ENCODE data around the gene HIPK4. TPM values are rescaled to one million over a fixed set of nuclear protein-coding genes. Genes with fewer than 3 reads are reported as not detected.

The HIPK4 gene
- total and polyA plus RNA-seq, 2 of the 8 experiments (the other 6 are each of a cell fraction or from before 2014, with no cell fraction given) = 0.15 to 0.57 TPM

- Histone ChIP-seq H3K4me2 (ENCODE audit: insufficient read depth in 1 of 2, low read depth in 2 of 2, low read length in 2 of 2) (peak overlapping the region in 1 of 2 experiments; percentile 54; a peak in 1 of 4 replicates), H2AFZ (ENCODE audit: low read length) (no peak overlapping the region), H3K27me3 (replicated peaks in 1 of 4; ENCODE audit: control insufficient read depth in 3 of 4, extremely low read depth in 1 of 4, insufficient read depth in 3 of 4, low read length in 3 of 4) (no peaks in the 10 kb centered on the region; a peak in 1 of 7 replicates), H2BK20ac (ENCODE audit: low read length) (no peak overlapping the region), H2BK120ac (replicated peaks; ENCODE audit: low read depth, low read length) (no peak overlapping the region), H3K79me1 (ENCODE audit: low read depth, low read length) (no peaks in the 10 kb centered on the region; the same call in 1 of the 2 replicates), H3K56ac (replicated peaks; ENCODE audit: insufficient read length, low read depth, low read length) (no peak overlapping the region), H3K14ac (ENCODE audit: insufficient read length) (no peak overlapping the region), H4K91ac (replicated peaks; ENCODE audit: insufficient read length, low read length) (no peak overlapping the region), H4K20me1 (replicated peaks in 1 of 2; ENCODE audit: control insufficient read depth in 1 of 2, insufficient read depth in 2 of 2, low read length in 2 of 2) (no peaks in the 10 kb centered on the region), H3K36me3 (ENCODE audit: control insufficient read depth in 2 of 4, insufficient read depth in 4 of 4, low read length in 3 of 4) (peaks cover 0 to 2% (median 0%) of the 10 kb centered on the region in 4 experiments; a peak in 2 of 8 replicates), H3K23me2 (ENCODE audit: low read depth, low read length) (peaks cover 12% of the 10 kb centered on the region), H3K27ac (ENCODE audit: low read depth, low read length) (no peak overlapping the region), H2BK12ac (ENCODE audit: low read depth, low read length) (no peak overlapping the region), H4K8ac (ENCODE audit: extremely low read depth, insufficient read depth, low read length) (no peak overlapping the region), H3K79me2 (ENCODE audit: control insufficient read depth in 1 of 2, insufficient read depth in 2 of 2, low read length in 2 of 2) (no peaks in the 10 kb centered on the region), H2BK5ac (ENCODE audit: low read depth, low read length) (no peak overlapping the region), H2AK5ac (ENCODE audit: low read depth, low read length) (peak overlapping the region; percentile 86; the same call in 1 of the 2 replicates), H3K23ac (ENCODE audit: insufficient read length) (no peak overlapping the region), H3K4me1 (replicated peaks in 1 of 4; ENCODE audit: control insufficient read depth in 3 of 4, insufficient read depth in 4 of 4, low read length in 3 of 4) (peaks cover 4 to 9% (median 5%) of the 10 kb centered on the region in 4 experiments; a peak in 5 of 7 replicates), H3K9me3 (ENCODE audit: insufficient read depth in 2 of 2, low read depth in 1 of 2, low read length in 1 of 2) (no peaks in the 10 kb centered on the region), H3K18ac (ENCODE audit: extremely low read depth, low read length) (no peak overlapping the region; the same call in 1 of the 2 replicates), H3K9ac (replicated peaks in 1 of 4; ENCODE audit: extremely low read depth in 1 of 4, low read depth in 3 of 4, low read length in 3 of 4) (no peak overlapping the region), H4K5ac (ENCODE audit: insufficient read length, low read depth, low read length) (no peak overlapping the region), H3K4ac (replicated peaks; ENCODE audit: insufficient read length, low read depth, low read length) (no peak overlapping the region), H2BK15ac (ENCODE audit: low read length) (no peak overlapping the region), H3K4me3 (ENCODE audit: extremely low read depth in 1 of 4, insufficient read depth in 2 of 4, low read depth in 3 of 4, low read length in 4 of 4) (no peak overlapping the region)
- DNase-seq (ENCODE audit: low read depth in 1 of 2, low spot score in 2 of 2) (no peak), FAIRE-seq (no peak)
- POLR2A ChIA-PET (ENCODE audit: partially characterized antibody) = interaction anchor here (0.8 to 3.3 kb wide), 8 partner anchors 10 to 31 kb away, joined by 3 to 20 read pairs (median 4); partner anchors contain the start of gene SERTAD3
- 91% methylated on average over 16 of the region's 16 CpGs; no CpG with 5 or more reads in 1 of the 2 experiments for WGBS, 2 experiments (ENCODE audit: extremely low coverage in 1 of 2, insufficient coverage in 1 of 2, insufficient read length in 1 of 2, insufficient replicate concordance in 2 of 2, low coverage in 1 of 2, low lambda C conversion rate in 2 of 2, missing lambda C conversion rate in 1 of 2)
- CTCF ChIA-PET (ENCODE audit: partially characterized antibody) = interaction anchor here (0.5 to 4.2 kb wide), 10 partner anchors 9 to 56 kb away, joined by 3 to 39 read pairs (median 6); partner anchors contain the start of genes BLVRB, PRX and SPTBN4
- TF ChIP-seq POLR2AphosphoS5 (IDR thresholded peaks at IDR 0.05; ENCODE audit: low read depth, low read length) = no peak
- TF ChIP-seq BCL11A (IDR thresholded peaks at IDR 0.05; ENCODE audit: low read depth in 2 of 2, low read length in 2 of 2) = no peak
- TF ChIP-seq CTBP2 (IDR thresholded peaks at IDR 0.05; ENCODE audit: borderline replicate concordance, insufficient read depth, insufficient read length, low read length) = no peak
- TF ChIP-seq SRF (IDR thresholded peaks at IDR 0.05; ENCODE audit: low read depth, low read length) = no peak
- TF ChIP-seq YY1 (IDR thresholded peaks at IDR 0.05; ENCODE audit: low read depth, low read length) = no peak
- no peak for TF ChIP-seq CREB1 (IDR thresholded peaks at IDR 0.05)
Observed at GRCh38 chr19:40421993-40422747, 32.2 kb upstream of the HIPK4 start.

Data from H1 (cell line).